Measurements from ENCODE around the gene INTS1.

The INTS1 gene

DNA sequence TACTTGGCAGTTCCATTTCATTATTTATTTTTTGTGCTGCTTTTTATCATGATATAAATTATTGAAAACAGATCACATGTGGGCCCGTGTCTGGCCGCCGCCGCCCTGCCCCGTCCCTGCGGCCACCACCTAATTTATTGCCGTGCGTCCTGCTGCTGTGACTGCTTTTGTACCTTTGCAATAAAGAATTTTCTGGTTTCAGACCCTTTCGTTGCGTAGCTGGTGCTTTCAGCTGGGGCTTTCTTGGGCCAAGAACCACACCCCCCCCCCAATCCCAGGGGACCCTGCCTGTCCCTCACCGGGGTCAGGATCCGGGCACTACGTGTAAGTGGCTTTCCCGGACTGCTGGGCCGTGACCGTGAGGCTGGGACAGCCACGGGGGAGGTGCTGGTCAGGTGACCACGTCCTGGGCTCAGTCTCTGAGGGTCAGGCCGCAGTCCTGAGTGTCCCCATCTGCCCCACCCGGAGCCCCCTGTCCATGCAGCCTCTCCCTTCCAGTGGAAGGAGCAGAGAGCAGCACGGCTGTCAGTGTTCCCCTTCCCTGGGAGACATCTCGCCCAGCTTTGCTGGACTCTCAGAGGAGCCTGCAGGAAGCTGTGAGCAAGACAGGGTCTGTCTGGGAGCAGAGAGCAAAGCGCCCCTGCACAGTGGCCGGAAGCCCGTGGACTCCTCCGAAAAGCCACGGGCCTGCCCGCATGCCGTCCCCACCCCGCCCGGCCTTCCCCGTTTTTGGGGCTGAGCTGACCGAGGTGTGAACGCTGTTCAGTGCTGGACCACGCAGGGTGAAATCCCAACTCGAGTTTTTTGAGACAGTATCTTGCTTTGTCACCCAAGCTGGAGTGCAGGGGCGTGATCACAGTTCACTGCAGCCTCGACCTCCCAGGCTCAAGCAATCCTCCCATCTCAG is 38.9 kb upstream of the INTS1 start:
- no peak for DNase-seq (ENCODE audit: low read depth, low spot score)

DNA sequence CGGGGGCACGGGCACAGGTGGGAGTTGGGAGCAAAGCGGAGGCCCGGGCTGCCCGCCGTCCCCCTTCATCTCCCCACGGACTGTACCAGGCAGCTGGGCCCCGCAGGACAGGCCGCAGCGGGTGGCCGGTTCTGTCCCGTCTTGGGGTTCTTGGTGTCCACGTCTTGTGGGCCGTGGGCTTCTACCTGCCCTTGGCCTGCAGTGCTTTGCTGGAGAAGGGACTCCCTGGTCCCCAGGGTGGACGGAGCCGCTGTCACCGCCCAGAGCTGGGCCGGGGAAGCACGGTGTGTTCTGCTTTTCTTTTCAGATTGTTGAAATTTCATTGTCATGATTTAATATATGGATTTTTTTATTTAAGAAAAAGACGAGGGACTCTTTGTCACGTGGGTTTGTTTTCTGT is 38.1 kb upstream of the INTS1 start:
- DNase-seq (ENCODE audit: low read depth, low spot score), result no peak

DNA sequence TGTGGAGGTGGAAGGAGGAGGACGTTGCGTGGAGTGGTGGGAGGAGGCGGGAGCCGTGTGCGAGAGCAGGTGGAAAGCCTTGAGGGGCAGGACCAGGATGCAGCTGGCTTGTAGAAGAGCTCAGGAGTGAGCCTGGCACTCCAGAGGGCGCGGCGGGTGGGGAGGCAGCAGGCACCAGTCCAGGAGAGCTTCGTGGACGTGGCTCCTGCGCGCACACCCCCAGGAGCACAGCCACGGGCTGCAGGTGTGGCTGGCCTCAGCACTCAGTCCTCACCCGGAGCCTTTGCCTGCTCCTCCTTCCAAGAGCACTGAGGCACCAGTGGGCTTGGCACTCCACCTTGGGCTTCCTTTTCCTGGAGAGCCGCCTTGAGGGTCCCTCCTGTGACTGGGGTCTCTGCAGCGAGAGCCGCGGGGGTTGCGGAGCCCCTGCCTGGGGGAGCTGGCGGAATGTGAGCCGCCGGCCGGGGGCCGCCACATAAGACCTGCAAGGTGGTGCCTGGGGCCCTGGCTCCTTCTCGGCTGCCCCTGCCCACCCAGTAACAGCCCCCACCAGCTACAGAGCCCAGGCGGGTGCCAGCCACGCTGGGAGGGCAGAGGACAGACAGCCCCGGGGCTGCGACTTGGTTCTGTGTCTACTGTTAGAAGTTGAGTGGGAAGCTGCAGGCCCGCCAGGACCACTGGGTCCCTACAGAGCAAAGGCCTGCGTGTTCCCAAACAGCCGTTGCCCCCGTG is 37.4 kb upstream of the INTS1 start:
- DNase-seq (ENCODE audit: low read depth, low spot score), result no peak

DNA sequence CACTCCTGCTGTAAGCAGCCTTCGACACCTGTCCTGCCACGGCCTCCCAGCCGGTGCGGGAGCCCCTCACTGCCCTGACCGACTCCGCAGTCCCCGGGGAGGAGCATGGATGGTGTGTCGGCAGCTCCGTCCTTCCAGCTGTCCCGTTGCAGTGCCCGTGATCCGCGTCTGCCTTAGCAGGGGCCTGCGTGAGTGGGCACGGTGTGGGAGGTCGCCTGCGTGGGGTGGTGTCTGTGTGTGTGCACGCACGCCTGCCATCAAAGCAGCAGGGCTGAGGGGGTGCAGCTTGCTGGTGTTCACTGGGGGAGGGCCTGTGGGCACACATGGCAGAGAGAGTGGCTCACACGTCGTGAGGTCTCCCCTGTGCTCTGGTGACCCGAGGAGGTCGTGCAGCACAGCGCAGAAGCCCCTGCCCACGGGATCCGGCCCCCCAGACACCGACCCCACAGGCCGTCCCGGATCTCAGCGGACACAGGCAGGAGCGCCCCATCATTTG is 36.6 kb upstream of the INTS1 start:
- no peak for DNase-seq (ENCODE audit: low read depth, low spot score)

DNA sequence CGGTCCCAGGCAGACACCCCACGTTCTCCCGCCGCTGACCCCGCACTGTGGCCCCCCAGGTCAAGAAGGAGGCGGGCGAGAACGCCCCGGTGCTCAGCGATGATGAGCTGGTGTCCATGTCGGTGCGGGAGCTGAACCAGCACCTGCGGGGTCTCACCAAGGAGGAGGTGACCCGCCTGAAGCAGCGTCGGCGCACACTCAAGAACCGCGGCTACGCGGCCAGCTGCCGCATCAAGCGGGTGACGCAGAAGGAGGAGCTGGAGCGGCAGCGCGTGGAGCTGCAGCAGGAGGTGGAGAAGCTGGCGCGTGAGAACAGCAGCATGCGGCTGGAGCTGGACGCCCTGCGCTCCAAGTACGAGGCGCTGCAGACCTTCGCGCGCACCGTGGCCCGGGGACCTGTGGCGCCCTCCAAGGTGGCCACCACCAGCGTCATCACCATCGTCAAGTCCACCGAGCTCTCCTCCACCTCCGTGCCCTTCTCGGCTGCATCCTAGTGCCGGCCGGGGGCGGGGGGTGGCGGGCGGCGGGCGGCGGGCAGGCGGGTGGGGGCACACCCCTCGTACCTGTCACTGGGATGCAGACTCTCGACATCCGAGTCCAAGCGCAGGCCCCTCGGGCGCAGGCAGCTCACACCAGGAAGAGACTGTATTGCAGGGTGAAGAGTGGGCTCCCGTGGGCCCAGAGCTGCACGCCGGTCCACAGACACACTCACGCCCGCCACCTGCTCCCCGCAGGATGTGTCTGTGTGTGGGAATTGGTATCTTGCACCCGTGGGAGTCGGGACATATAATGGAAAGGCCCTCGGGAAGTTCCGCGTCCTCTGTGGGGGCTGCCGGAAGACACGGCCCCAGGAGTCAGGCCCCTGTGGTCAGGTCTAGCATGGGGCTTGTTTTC is 35.9 kb upstream of the INTS1 start:
- DNase-seq (ENCODE audit: low read depth, low spot score), result no peak

DNA sequence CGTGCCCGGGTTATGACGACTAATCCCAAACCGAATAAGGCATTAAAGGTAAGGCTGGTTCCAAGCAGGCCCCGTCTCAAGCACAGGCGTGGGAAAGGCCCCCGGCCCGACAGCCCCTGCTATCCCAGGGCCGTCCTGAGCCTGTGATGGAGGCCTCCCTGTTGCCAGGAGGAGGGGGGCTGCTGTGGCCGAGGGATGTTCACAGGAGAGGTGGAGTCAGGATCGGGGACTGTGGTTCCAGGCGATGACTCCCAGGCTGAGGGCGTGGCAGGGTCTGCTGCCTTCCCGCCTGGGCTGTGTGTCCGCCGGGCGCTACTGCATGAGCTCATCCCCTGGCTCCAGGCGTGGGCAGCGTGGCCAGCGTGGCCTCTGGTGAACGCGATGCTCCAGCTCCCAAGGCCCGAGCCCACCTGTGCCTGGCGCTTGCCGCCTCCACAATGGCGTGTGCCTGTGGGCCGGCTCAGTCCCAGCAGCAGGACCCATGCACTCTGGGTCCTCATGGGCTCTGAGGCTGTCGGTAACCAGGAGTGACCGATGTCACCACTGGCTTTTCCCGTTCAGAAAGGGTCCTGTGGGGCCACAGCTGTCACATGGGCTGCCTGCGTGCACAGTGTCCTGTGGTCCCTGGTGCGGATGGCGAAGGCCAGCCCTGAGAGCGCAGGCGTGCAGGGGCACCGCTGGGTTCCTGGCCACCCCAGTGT is 35.1 kb upstream of the INTS1 start:
- DNase-seq (ENCODE audit: low read depth, low spot score), result no peak

DNA sequence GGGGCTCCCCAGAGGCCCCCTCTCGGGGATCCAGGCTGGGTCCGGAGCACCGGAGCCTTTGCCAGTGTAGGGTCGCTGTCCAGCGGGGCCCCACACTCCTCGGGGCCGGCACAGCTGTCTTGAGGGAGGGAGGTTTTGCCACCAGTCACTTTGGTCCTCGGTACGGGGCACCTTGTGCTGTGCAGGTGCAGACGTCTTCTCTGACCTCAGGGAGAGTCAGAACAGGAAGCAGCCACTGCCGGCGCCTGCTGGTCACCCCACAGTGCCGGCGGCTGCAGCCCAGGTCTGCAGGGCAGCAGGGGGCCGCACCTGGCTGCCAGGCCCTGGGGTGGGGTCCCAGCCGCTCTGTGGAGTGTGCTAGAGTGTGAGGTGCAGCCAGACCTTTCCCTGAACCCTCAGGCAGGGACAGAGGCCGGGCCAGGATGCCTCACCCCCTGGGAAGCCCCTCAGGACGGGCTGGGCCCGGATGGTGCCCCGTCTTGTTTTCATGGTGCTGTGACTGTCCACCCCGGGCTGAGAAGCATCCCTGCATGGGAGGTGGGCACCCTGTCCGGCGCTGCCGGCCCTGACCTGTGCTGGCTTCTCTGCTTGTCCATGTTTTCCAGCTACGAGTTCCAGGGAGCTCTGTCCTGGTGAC is 34.5 kb upstream of the INTS1 start:
- DNase-seq (ENCODE audit: low read depth, low spot score), result no peak

DNA sequence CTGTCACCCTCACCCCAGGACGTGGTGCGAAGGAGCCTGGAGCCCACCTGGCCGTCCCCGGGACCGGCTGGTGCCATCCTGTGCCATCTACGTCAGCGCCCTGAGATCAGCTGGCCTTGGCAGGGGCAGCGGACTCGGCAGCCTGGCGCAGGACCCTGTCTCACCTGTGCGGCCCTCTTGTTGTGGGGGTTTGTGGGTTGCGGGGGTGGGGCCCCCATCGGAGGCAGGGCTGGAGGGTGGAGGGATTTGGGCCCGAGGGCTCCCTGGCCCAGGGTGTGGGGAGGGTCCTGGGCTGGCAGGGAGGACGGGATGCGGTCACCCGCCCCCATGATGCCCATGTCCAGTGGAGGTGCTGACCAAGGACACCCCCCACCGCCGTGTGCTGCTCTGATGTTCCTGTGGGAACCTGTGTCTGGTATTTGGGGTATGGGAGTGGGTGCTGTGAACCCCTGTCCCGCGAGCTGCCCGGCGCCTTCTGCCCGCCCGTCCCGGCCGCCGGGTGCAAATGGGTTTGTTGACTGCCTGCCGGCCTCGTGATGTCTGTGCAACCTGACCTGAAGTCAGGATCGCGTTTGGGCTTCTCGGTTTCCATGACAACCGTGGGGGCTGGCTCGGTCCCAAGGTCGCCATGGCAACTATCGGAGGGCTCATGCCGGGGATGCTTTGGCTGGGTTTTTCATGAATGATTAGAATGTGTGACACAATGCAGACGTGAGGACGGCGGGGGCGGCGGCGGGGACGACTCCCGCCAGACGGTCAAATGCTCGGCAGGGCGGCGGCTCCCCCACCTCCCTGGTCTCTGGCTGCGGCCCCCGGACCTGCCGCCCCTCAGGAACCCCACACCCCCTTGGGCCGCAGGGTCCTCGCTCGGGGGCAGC is 33.6 kb upstream of the INTS1 start:
- DNase-seq (ENCODE audit: low read depth, low spot score), result no peak

DNA sequence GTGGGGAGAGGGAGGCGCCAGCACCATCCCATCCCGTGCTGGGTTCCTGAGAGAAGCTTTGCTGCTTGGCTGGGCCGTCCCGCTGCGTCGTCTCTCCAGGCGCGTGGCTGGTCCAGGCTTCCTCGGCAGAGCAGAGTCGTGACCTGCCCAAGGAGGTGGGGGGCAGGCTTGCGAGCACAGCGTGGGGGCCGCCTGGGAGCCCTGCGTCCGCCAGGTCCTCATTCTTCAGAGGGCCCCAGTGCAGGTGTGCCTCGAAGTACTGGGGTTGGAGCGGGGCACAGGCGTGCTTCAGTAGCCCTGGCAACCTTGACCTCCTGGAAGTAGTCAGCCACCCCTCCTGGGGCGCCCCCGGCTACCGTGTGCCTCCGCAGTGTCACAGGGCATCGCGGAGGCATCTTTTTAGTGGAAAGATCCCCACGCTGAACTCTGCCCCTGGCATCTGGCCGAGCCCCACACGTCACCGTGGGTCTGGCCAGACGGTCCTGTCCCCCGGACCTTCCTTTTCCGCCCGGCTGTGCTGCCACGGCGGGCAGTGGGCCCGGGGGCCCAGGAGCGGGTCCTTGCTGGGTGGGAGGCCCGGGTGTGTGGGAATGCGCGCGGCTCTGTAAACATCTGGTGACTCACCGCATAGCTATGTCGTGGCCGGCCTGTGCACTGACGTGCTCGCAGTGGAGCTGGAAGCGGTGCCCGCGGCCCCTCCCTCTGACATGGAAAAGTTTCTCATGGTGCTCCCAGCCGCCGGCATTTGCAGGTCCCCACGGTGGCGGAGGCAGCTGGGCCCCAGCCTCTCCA is 32.8 kb upstream of the INTS1 start:
- DNase-seq (ENCODE audit: low read depth, low spot score), result no peak

DNA sequence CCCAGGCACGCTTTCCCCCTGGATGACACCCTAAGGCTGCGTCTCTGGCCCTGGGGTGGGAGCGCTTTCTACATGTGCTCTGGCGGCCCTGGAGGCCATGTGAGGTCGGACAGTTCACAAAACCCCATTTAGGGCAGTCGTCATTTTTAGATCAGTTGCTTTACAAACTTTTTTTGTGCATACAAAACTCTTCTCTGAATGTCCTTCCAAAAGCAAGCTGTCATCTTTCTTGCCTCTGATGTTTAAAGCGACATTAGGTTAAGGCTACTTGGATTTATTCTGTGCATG is 32.2 kb upstream of the INTS1 start:
- DNase-seq (ENCODE audit: low read depth, low spot score), result no peak

DNA sequence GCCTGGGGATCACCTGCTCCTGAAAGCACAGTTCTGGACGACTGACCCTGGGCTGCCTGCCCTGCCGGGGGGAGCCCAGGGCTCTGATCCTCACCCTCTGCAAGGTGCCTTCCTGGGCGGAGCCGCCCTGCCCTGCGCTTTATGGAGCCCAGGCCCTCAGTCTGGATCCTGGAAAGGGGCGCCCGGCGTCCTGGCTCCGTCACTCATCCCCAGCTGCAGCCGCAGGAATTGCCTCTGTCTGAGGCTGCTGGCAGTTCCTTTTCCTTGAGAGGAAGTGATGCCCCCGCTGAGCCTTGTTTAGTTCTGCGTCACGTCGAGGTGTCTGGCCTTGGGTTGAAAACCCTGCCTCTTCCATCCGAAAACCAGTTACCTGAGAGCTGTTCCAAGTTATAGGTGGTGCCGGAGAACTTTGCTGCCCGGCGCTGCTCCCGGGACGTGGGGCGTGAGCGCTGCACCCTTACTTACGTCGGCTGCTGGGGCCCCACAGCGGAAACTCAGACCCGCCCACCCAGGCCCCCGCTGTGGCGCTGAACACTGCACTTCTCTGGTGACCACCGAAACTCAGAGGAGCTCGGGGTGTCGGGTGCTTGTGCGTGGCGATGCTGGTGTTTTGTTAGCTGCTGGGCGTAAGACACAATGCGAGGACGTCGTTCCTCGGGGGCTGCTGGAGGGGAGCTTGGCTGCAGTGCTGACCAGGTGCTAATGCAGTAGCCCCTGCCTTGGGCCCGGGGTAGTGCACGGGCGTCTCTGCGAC is 31.7 kb upstream of the INTS1 start:
- DNase-seq (ENCODE audit: low read depth, low spot score), result no peak

DNA sequence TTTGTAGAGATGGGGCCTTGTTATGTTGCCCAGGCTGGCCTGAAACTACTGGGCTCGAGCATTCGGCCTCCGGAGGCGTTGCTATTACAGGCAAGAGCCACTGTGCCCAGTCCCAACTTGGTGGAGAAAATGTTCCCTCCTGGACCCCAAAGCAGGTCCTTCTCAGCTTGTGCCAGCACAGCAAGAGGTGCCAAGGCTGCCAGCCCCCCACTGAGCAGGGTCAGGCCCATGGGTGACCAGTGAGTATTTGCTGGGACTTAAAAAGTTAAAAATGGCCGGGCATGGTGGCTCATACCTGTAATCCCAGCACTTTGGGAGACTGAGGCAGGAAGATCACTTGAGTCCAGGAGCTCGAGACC is 30.9 kb upstream of the INTS1 start:
- no peak for DNase-seq (ENCODE audit: low read depth, low spot score)

DNA sequence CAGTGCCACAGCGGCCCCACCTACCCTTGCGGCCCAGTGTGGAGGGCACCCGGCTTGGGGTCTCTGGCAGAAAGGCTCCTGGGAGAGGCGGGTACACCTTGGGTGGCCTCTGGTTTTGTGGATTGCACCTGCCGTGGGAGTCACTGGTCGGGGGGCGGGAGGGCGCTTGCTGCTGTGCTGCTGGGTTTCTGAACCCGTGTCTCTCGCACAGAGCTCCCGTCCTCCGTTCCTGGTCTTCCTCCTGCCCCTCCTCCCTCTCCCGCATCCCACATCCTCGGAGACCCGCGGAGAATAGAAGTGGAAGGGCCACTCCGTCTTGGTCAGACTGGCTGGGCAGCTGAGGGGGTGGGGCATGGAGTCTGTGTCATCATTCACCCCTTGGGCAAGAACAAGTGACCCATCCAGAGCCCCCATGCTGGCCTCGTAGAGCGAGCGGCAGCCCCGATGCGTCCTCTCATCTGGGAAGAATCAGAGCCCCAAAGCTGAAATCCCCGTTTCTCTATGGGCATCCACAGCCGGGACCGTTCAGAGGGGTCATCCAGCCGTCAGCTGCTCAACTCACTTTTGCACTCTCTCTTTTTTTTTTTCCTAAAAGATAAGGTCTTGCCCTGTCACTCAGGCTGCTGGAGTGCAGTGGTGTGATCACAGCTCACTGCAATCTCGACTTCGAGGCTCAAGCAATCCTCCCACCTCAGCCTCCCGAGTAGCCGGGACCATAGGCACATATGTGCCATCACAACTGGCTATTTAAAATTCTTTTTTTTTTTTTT is 30.3 kb upstream of the INTS1 start:
- no peak for DNase-seq (ENCODE audit: low read depth, low spot score)

DNA sequence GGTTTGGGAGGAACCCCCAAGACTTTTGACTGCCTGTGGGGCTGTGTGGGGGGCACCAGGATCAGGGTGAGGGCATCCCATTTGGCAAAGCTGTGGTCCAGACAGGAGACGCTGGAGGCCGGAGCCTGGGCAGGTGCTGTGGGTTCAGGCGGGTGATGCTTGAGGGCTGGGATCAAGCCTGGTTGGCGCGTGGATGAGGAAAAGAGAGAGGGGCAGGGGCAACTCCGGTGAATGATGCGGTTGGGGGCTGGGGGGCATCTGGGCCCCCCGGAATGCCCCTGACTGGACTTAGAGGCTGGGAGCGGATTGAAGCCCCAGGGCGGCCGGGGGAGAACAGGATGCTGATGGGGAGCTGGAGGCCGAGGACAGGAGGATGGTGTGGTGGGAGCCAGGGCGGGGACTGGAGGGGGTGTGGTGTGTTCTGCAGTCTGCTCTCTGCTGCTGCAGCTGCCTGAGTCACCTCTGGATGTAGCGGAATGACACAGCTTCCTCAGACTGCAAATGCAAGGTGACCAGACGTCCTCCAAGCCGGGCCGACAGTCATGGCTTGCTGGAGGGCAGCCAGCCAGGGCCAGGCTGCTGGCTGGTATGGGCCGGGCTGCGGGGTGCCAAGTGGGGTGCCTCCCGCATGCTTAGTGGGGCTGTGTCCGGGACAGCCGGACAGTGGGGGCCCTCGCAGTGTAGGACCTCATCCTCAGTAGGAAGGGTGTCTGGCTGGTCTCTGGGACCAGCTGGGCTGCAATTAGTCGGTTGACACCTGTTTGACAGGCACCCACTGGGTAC is 29.5 kb upstream of the INTS1 start:
- DNase-seq (ENCODE audit: low read depth, low spot score), result no peak

DNA sequence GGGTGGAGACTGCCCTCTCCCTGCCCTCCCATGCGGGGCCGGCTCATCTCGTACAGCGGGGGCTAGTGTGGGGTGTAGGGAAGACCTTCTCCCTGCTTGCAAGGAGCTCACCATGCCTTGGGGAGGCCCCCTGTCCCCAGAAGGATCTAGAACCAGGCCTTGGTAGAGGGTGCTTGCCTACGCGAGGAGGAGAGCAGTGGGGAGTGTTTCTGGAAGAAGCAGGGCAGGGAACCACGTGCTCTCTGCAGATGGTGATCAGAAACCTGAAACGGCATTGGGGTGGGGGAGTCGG is 29.0 kb upstream of the INTS1 start:
- no peak for DNase-seq (ENCODE audit: low read depth, low spot score)

DNA sequence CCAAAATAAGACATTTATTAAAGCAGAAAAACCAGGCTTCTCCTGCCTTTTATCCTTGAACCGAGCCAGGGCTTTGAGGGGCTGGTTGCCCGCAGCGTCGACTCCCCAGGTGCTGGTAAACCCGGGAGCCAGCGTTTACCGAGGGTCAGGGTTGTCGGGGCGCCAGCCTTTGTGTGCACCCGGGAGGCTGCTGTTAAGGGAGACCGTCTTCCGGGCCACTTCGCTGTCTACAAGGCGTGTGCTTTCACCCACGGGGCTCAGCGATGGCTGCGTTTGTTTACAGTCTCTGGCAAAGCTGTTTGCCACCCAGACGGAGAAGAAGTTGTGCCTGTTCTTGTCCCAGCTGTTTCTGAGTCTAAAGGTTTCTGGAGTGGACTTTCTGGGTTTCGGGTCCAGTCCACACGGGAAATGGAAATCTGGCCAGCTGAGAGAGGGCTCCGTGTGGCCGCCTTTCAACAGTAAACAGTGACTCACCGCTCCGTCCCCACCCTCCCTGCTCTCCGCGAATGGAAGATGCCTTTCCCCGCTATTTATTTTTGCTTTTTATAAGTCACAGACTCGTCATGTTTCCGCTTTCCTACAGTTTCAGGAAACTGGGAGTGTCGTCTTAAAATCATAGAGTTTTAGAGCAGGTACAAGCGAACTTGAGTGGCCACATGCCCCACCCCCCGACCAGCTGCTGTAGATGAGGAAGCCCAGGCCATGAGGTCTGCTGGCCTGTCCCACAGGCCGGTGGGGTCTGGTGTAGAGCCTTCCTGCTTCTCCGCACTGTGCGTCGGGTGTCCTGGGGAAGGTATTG is 28.5 kb upstream of the INTS1 start:
- DNase-seq (ENCODE audit: low read depth, low spot score), result no peak

All from activated naive CD8-positive, alpha-beta T cell treated with anti-CD3 and anti-CD28 coated beads, Interleukin-2, amount 50 U/mL, for 16 hours (primary cell).